GM12892 (cell line): ENCODE measurements around the gene SVOPL.

Source experiments
- POLR2A ChIP-seq: IDR thresholded peaks from 2 replicates; pipeline ENCODE4 v1.6.1; 2011; ENCODE audit warnings: low read depth, low read length, control low read depth
- POLR2AphosphoS5 ChIP-seq: IDR thresholded peaks from 2 replicates; pipeline ENCODE4 v1.6.1; 2011; ENCODE audit warnings: low read depth, low read length, control low read depth
- TAF1 ChIP-seq: IDR thresholded peaks from 2 replicates; pipeline ENCODE4 v1.6.1; 2011; ENCODE audit warnings: low read depth, mild to moderate bottlenecking, control low read depth, low read length, borderline replicate concordance

GRCh38 chr7:138713191-138713590 is 12.0 kb upstream of the SVOPL start:
- no peak for TF ChIP-seq POLR2AphosphoS5
- TF ChIP-seq POLR2A: no peak
- no peak for TF ChIP-seq TAF1
